Measurements from ENCODE around the gene MAST3.
"Not testable (repeated sequence)": the region's sequence is repeated elsewhere in the genome, so short reads cannot be mapped to it uniquely, and the experiment has no call there.

The MAST3 gene

DNA sequence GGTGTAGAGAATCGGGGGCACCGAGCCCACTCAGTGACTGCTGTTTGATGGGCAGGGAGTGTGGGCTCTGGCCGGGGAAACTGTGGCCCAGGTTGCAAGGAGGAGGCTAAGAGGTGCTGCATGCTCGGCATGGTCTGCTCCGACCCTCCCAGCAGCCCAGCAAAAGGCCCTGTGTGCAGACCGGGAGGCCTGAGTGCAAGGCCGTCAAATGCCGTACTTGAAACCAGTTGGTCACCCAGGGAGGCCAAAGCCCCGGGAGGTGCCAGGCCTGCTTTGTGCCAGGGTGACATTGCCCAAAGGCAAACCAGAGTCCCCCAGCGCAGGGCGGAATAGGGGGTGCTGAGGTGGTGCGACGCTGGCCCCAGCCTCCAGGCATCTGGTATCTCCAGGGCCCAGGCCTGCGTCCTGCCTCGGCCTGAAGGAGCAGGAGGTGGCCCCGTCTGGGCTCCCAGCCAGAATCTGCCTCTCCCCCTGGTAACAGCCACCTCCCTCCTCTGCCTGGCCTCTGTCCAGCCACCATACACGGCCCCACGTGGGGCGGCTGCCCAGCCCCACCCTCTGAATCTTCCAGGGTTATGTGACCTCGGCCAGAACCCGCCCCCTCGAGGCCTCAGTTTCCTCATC, 59.4 kb downstream of the MAST3 start:
- no peak overlapping the region for H3K4me2 ChIP-seq (ENCODE audit: low read depth, low read length, poor library complexity, severe bottlenecking)

DNA sequence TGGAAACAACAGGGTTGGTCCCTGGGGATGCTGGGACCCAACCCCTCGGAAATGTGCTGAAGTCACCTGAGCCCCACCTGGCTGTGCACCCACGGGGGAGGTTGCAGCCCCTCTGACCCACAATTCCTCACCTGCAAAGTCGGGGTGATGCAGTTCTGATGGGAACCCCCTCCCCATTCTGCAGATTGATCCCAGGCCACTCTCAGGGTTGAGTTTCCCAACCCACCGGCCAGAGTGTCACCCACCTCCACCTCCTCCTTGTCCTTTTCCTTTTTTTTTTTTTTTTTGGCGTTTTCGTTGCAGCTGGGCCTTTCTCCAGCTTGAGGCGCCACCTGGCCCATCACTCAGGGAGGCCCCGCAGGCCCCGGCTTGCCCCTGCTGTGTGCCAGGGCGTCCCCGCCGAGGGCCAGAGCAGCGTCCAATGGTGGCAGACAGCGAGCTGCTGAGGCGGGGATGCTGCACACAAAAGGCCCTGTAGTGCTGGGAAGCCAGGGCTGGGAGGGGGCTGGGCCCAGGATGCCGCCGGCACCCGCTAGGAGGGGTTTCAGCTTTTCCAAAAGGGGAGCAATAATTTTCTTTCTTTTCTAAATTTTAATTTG, 60.0 kb downstream of the MAST3 start:
- Histone ChIP-seq H4K20me1 (ENCODE audit: low read depth, low read length) (no peaks in the 10 kb centered on the region), H3K79me2 (ENCODE audit: insufficient read depth, low read length) (peaks cover 21% of the 10 kb centered on the region), H2AFZ (ENCODE audit: low read depth, low read length, severe bottlenecking) (no peak overlapping the region), H3K4me2 (ENCODE audit: low read depth, low read length, poor library complexity, severe bottlenecking) (no peak overlapping the region), H3K27ac (ENCODE audit: low read depth, low read length) (no peak overlapping the region), H3K36me3 (ENCODE audit: low read length) (no peaks in the 10 kb centered on the region), H3K9ac (ENCODE audit: low read length) (no peak overlapping the region; the same call in 1 of the 2 replicates), H3K9me3 (ENCODE audit: insufficient read depth, low read length) (no peaks in the 10 kb centered on the region), H3F3A (ENCODE audit: insufficient read depth) (0 out of 2 replicates have a peak, but pooled peaks cover 13% of the 10 kb centered on the region), H3K27me3 (ENCODE audit: low read length) (no peaks in the 10 kb centered on the region), H3K4me3 (ENCODE audit: insufficient read depth, low read length, poor library complexity, severe bottlenecking) (no peak overlapping the region), H3K9me2 (replicated peaks; ENCODE audit: insufficient read depth, low read length) (no peaks in the 10 kb centered on the region)
- TF ChIP-seq EZH2phosphoT487 (conservative IDR thresholded peaks at IDR 0.05; ENCODE audit: low read length) (no peak), CTCF (IDR thresholded peaks at IDR 0.05; ENCODE audit: insufficient read depth, low read length, poor library complexity, severe bottlenecking) (no peak)

More for the DNA sequence above, 59.4 kb downstream of the MAST3 start:
- Histone ChIP-seq H4K20me1 (ENCODE audit: low read depth, low read length) (no peaks in the 10 kb centered on the region), H3K4me3 (ENCODE audit: insufficient read depth, low read length, poor library complexity, severe bottlenecking) (no peak overlapping the region), H3F3A (ENCODE audit: insufficient read depth) (0 out of 2 replicates have a peak, but pooled peaks cover 13% of the 10 kb centered on the region), H3K36me3 (ENCODE audit: low read length) (no peaks in the 10 kb centered on the region), H3K9me2 (replicated peaks; ENCODE audit: insufficient read depth, low read length) (no peaks in the 10 kb centered on the region), H3K27me3 (ENCODE audit: low read length) (no peaks in the 10 kb centered on the region), H3K9ac (ENCODE audit: low read length) (no peak overlapping the region; the same call in 1 of the 2 replicates), H2AFZ (ENCODE audit: low read depth, low read length, severe bottlenecking) (no peak overlapping the region), H3K9me3 (ENCODE audit: insufficient read depth, low read length) (no peaks in the 10 kb centered on the region), H3K79me2 (ENCODE audit: insufficient read depth, low read length) (peaks cover 21% of the 10 kb centered on the region), H3K27ac (ENCODE audit: low read depth, low read length) (no peak overlapping the region)
- TF ChIP-seq CTCF (IDR thresholded peaks at IDR 0.05; ENCODE audit: insufficient read depth, low read length, poor library complexity, severe bottlenecking) (no peak), EZH2phosphoT487 (conservative IDR thresholded peaks at IDR 0.05; ENCODE audit: low read length) (no peak)

- Histone ChIP-seq H3K9ac (ENCODE audit: low read length) (no peak overlapping the region), H3K4me3 (ENCODE audit: insufficient read depth, low read length, poor library complexity, severe bottlenecking) (no peak overlapping the region), H3K36me3 (ENCODE audit: low read length) (no peaks in the 10 kb centered on the region), H3K9me2 (replicated peaks; ENCODE audit: insufficient read depth, low read length) (no peaks in the 10 kb centered on the region), H2AFZ (ENCODE audit: low read depth, low read length, severe bottlenecking) (no peak overlapping the region), H3K79me2 (ENCODE audit: insufficient read depth, low read length) (peaks cover 18% of the 10 kb centered on the region), H3K4me2 (ENCODE audit: low read depth, low read length, poor library complexity, severe bottlenecking) (no peak overlapping the region), H3K27me3 (ENCODE audit: low read length) (no peaks in the 10 kb centered on the region), H4K20me1 (ENCODE audit: low read depth, low read length) (no peaks in the 10 kb centered on the region), H3K9me3 (ENCODE audit: insufficient read depth, low read length) (no peaks in the 10 kb centered on the region), H3K27ac (ENCODE audit: low read depth, low read length) (no peak overlapping the region), H3F3A (ENCODE audit: insufficient read depth) (0 out of 2 replicates have a peak, but pooled peaks cover 13% of the 10 kb centered on the region)
- TF ChIP-seq CTCF (IDR thresholded peaks at IDR 0.05; ENCODE audit: insufficient read depth, low read length, poor library complexity, severe bottlenecking) (no peak), EZH2phosphoT487 (conservative IDR thresholded peaks at IDR 0.05; ENCODE audit: low read length) (no peak)
These were observed 60.9 kb downstream of the MAST3 start for GRCh38 chr19:18158467-18158866.

GRCh38 chr19:18159059-18159616, 61.6 kb downstream of the MAST3 start:
- not testable (repeated sequence) for H3K27ac ChIP-seq (ENCODE audit: low read depth, low read length); H3K9me2 ChIP-seq (replicated peaks; ENCODE audit: insufficient read depth, low read length); H3K9ac ChIP-seq (ENCODE audit: low read length); H3K27me3 ChIP-seq (ENCODE audit: low read length); H3K4me3 ChIP-seq (ENCODE audit: insufficient read depth, low read length, poor library complexity, severe bottlenecking); H3K4me2 ChIP-seq (ENCODE audit: low read depth, low read length, poor library complexity, severe bottlenecking); H3K9me3 ChIP-seq (ENCODE audit: insufficient read depth, low read length); H3K36me3 ChIP-seq (ENCODE audit: low read length); H2AFZ ChIP-seq (ENCODE audit: low read depth, low read length, severe bottlenecking); H4K20me1 ChIP-seq (ENCODE audit: low read depth, low read length)
- Histone ChIP-seq H3F3A (ENCODE audit: insufficient read depth) (0 out of 2 replicates have a peak, but pooled peaks cover 13% of the 10 kb centered on the region), H3K79me2 (ENCODE audit: insufficient read depth, low read length) (peaks cover 11% of the 10 kb centered on the region)

All from SU-DHL-6 (cell line).